Heart right ventricle (tissue), 16 donors: ENCODE data around the gene ATG101. TPM values are rescaled to one million over a fixed set of nuclear protein-coding genes. Genes with fewer than 3 reads are reported as not detected.

ENCODE experiments used
- ATAC-seq, 8 donors: fragments of 200-7000 bp; cut with Tn5 transposase; one replicate each; pipeline ENCODE4 v1.9.1; 2020; ENCODE audit warnings: mild to moderate bottlenecking in 8 of 8, moderate library complexity in 8 of 8, moderate number of reproducible peaks in 1 of 8
- DNase-seq, 2 donors: peaks; one replicate each; pipeline ENCODE4 v3.0.0-alpha.2; 2020
- H3K27ac ChIP-seq, 10 donors: fragments of 200-600 bp; sonication (generic) in 2 of 10; one replicate each; pipeline versions ENCODE4 v1.5.0 to v1.8.0; 2020 to 2022; ENCODE audit warnings: mild to moderate bottlenecking in 3 of 10
- H3K27me3 ChIP-seq, 7 donors: fragments of 200-600 bp; one replicate each; pipeline ENCODE4 v1.8.0; 2021 to 2022; ENCODE audit warnings: mild to moderate bottlenecking in 2 of 7
- H3K36me3 ChIP-seq, 9 donors: fragments of 200-600 bp; sonication (generic) in 1 of 9; one replicate each; pipeline versions ENCODE4 v1.5.0 to v1.8.0; 2020 to 2022; ENCODE audit warnings: mild to moderate bottlenecking in 2 of 9
- H3K4me1 ChIP-seq, 9 donors: fragments of 200-600 bp; sonication (generic) in 1 of 9; one replicate each; pipeline versions ENCODE4 v1.5.0 to v1.8.0; 2020 to 2022; ENCODE audit warnings: mild to moderate bottlenecking in 4 of 9
- H3K4me3 ChIP-seq, 10 donors: fragments of 200-600 bp; sonication (generic) in 2 of 10; one replicate each; pipeline versions ENCODE4 v1.5.0 to v1.8.0; 2020 to 2022; ENCODE audit warnings: mild to moderate bottlenecking in 7 of 10, moderate library complexity in 2 of 10
- H3K9me3 ChIP-seq, 11 donors: fragments of 200-600 bp in 10 of 11; sonication (generic) in 2 of 11; one replicate each; pipeline versions ENCODE4 v1.5.0 to v1.8.0; 2013 to 2022; ENCODE audit warnings: mild to moderate bottlenecking in 2 of 11, control low read depth in 1 of 11, moderate library complexity in 1 of 11
- whole genome bisulfite sequencing, 2 donors: extraction: QIAGEN DNeasy Blood & Tissue Kit; methylation state at CpG; one replicate each; pipeline ENCODE4 v1.1.7; 2013; ENCODE audit warnings: inconsistent platforms in 1 of 2; 5-methylcytosine and 5-hydroxymethylcytosine counted together
- intact Hi-C, 10 donors: fragments of 100-400 bp; cut with DNase I; formaldehyde crosslinking; loops; one replicate each; pipeline versions ENCODE4 v1.11.1 to v1.14.2; 2022
- polyA plus RNA-seq, 2 donors: library from polyadenylated mRNA; stranded (reverse); fragments of 200-250 nt; gene quantifications; one replicate each; pipeline ENCODE4 v1.2.3, GENCODE V29; 2013
- total RNA-seq, 10 donors: library from RNA; stranded (reverse); fragmentation: NEBNext Ultra II Directional in 3 of 10; extraction: Animal tissue kit (Norgen Biotek cat#: 25700) in 3 of 10; gene quantifications; one replicate each; pipeline versions ENCODE4 v1.2.1 to v1.2.4, GENCODE V29; 2021 to 2023
- TF ChIP-seq, protein P1 (sequence below), 9 donors: fragments of 200-600 bp; sonication (generic) in 2 of 9; IDR thresholded peaks; one replicate each; pipeline versions ENCODE4 v1.5.0 to v1.8.0; 2021 to 2022; ENCODE audit warnings: antibody characterized with exemption in 9 of 9, mild to moderate bottlenecking in 5 of 9, moderate library complexity in 1 of 9
- donor health status: Arrhythmogenic right ventricular cardiomyopathy.
- donor health status: ischemic (EF 13 %, LVEDD 7.1; RV severe dilation, severe dysfunction).
- donor health status: healthy with polysubstance abuse.
- donor health status: DM: no; HTN: yes; CAD: no.
- donor health status: DM: no; HTN: no; CAD: no.
- donor health status: ischemic (EF 25% LVEDD 6.9; RV normal size, moderate dysfunction).
- donor health status: ischemic (EF 25% LVEDD 5.7; RV mildly dilated, moderate dysfunction).
- donor health status: healthy.
- donor health status: DM: yes; HTN: yes; CAD: no.
- donor health status: Ischemic cardiomyopathy.
- donor health status: ischemic (EF 35%, LVEDD 5.7; RV mildly dilated, moderate dysfunction).
- donor health status: nonischemic (EF 11% LVEDD 7.7; RV severe dilation, severe dysfunction).
- donor health status: DM: yes; HTN: yes; CAD: no.
- donor health status: PGD.
- donor health status: ischemic (EF 29% LVEDD 5.4; RV normal size, mild dysfunction).
- donor health status: nonischemic (EF 23%, LVEDD 6.1; RV moderate dilation, normal function).

The ATG101 gene
- total and polyA plus RNA-seq, 12 donors, result 14.6 to 90.2 (median 22.2) TPM

DNA sequence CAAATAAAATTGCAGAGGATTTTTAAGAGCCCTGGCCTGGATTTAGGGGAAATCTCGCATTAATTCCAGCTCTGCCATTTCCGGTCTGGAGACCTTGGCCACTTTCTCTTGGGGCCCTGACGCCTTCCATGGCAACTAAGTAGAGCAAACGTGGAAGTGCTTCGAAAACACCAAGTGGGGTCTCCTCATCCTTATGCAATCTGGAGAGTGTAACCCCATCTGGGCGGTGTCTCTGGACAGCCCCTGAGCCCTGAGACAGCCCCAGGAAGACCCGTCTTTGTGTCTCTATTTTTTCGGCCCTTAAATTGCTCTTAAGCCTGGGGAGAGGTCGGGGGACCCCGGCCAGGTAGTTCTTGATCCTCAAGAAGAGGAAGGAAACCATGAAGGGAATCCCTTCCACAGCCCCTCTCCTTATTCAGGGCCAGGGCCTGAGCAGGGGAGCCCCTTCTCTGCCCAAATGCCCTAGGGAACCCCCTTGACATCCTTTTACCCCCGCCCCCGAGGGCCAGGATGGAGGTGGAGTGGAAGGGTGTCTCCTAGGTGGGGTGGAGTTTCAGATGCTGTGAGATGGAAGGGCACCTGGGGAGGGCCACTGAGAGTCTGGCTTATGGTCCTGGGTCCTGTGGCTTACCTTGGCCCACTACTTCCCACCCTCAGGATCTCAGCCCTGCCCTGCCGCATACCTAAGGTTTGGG, 36.2 kb upstream of the ATG101 start:
- Histone ChIP-seq H3K36me3 (no peaks in the 10 kb centered on the region), H3K9me3 (no peaks in the 10 kb centered on the region), H3K27me3 (peaks cover 0 to 5% (median 0%) of the 10 kb centered on the region in 7 donors), H3K4me1 (peaks cover 24 to 76% (median 55%) of the 10 kb centered on the region in 9 donors), H3K27ac (peak overlapping the region; percentile 84 to 95 (median 89)), H3K4me3 (peak overlapping the region in 9 of 10 donors; percentile 14 to 52 (median 36))
- intact Hi-C loops, result loop anchor here in 3 of 10 donors (2.0 to 5.0 kb wide), 4 partner anchors 17 to 93 kb away; partner anchors contain the start of genes NR4A1 (in 3 of the 3) and ATG101 (in 2 of the 3)
- TF ChIP-seq, protein P1, sequence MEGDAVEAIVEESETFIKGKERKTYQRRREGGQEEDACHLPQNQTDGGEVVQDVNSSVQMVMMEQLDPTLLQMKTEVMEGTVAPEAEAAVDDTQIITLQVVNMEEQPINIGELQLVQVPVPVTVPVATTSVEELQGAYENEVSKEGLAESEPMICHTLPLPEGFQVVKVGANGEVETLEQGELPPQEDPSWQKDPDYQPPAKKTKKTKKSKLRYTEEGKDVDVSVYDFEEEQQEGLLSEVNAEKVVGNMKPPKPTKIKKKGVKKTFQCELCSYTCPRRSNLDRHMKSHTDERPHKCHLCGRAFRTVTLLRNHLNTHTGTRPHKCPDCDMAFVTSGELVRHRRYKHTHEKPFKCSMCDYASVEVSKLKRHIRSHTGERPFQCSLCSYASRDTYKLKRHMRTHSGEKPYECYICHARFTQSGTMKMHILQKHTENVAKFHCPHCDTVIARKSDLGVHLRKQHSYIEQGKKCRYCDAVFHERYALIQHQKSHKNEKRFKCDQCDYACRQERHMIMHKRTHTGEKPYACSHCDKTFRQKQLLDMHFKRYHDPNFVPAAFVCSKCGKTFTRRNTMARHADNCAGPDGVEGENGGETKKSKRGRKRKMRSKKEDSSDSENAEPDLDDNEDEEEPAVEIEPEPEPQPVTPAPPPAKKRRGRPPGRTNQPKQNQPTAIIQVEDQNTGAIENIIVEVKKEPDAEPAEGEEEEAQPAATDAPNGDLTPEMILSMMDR (IDR thresholded peaks at IDR 0.05), result no peak
- 54 to 64% methylated on average over 13 of the region's 13 CpGs for WGBS, 2 donors
- DNase-seq (no peak), ATAC-seq (no peak)

DNA sequence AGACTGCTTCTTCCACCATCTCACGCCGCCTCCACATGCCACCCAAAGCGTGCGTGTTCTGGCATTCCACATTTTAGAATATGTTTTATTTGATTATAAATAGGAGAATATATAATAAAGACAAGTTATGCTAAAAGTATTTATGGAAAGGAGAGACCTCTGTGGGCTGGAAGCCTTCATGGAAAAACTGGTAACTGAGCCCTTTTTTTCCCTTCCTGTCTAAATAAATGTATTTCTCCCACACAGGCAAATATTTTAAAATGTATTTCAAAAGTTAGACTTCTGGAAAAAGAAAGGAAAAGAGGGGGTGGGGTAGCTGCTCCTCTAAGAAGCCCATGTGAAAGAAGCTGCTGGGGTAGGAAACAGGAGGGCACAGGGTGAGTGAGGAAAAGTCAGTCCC, 34.6 kb upstream of the ATG101 start:
- peaks cover 27 to 80% (median 61%) of the 10 kb centered on the region in 9 donors for H3K4me1 ChIP-seq
- TF ChIP-seq, protein P1 (IDR thresholded peaks at IDR 0.05), result no peak
- ATAC-seq (no peak), DNase-seq (no peak)
- H3K4me3 ChIP-seq, result no peak overlapping the region
- peak overlapping the region in 5 of 10 donors; percentile 88 to 95 (median 94) for H3K27ac ChIP-seq
- intact Hi-C loops, result no loop called here
- H3K27me3 ChIP-seq, result peaks cover 0 to 5% (median 0%) of the 10 kb centered on the region in 7 donors
- H3K9me3 ChIP-seq, result no peaks in the 10 kb centered on the region
- WGBS, 2 donors, result 95 to 96% methylated on average over 4 of the region's 4 CpGs
- no peaks in the 10 kb centered on the region for H3K36me3 ChIP-seq

DNA sequence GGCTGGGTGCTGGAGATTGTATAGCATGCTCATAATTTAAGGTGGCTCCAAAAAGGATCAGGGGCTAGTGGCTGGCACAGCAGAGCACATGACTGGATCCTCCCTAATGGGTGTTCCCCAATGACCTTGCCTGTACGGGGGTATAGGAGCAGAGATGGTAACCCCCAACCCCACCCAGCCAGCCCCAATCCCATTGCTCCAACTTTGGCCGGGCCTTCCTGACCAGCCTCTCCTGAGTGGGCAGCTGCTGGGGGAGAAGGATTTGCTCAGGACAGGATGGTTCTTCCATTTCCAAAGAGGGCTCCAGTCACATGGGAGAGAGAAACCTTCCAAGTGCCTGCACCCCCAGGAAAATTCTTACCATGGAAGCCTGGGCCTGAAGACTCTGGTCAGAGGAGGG, 33.9 kb upstream of the ATG101 start:
- H3K9me3 ChIP-seq, result no peaks in the 10 kb centered on the region
- WGBS, 2 donors, result 76 to 83% methylated on average over 2 of the region's 2 CpGs
- intact Hi-C loops, result no loop called here
- TF ChIP-seq, protein P1 (IDR thresholded peaks at IDR 0.05), result no peak
- ATAC-seq (no peak), DNase-seq (no peak)
- peak overlapping the region in 7 of 10 donors; percentile 74 to 95 (median 94) for H3K27ac ChIP-seq
- peaks cover 0 to 5% (median 0%) of the 10 kb centered on the region in 7 donors for H3K27me3 ChIP-seq
- no peaks in the 10 kb centered on the region for H3K36me3 ChIP-seq
- peaks cover 27 to 87% (median 69%) of the 10 kb centered on the region in 9 donors for H3K4me1 ChIP-seq
- no peak overlapping the region for H3K4me3 ChIP-seq

DNA sequence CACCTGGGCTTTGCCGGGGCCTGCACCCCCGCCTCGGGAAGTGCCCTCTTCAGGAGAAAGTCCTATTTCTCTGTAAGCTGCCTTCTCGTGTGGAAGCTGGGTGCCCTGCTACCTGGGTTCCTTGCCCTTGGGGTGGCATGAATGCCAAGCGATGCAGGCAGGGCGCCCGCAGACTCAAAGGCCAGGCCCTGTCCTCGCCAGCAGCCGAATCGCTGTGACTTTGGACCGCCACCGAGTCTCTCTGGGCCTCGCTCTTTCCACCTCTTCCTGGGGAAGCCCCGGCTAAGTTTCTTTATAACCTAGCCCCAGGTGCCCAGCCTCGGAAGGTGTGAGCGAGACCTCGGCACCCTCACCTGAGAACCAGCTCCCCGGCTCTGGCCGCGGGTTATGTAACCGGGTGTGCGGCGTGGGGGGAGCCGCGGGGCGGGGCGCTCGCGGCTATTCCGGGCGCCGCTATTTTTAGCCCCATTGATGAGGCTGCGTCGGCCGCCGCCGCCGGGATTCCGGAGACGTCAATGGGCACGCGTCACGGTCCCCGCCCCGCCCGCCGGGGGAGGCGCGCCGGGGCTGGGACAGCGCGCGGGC, 33.1 kb upstream of the ATG101 start:
- no peaks in the 10 kb centered on the region for H3K36me3 ChIP-seq
- no peaks in the 10 kb centered on the region for H3K9me3 ChIP-seq
- TF ChIP-seq, protein P1 (IDR thresholded peaks at IDR 0.05), result no peak
- H3K27ac ChIP-seq, result peak overlapping the region; percentile 2 to 95 (median 86)
- peaks cover 0 to 5% (median 0%) of the 10 kb centered on the region in 7 donors for H3K27me3 ChIP-seq
- peaks cover 31 to 94% (median 74%) of the 10 kb centered on the region in 9 donors for H3K4me1 ChIP-seq
- intact Hi-C loops, result no loop called here
- H3K4me3 ChIP-seq, result peak overlapping the region in 9 of 10 donors; percentile 21 to 84 (median 68)
- 6 to 9% methylated on average over 52 to 53 of the region's 53 CpGs for WGBS, 2 donors
- DNase-seq (peak; percentile 91 to 94), ATAC-seq (peak; percentile 48 to 73 (median 66))
